Measurements from ENCODE around the gene SLCO4A1. TPM values are rescaled to one million over a fixed set of nuclear protein-coding genes. Genes with fewer than 3 reads are reported as not detected.

SLCO4A1 gene
- total and polyA plus RNA-seq, 2 donors (not counting 3 experiments of a cell fraction or from before 2014, with no cell fraction given): 1.4 to 4.1 TPM

DNA sequence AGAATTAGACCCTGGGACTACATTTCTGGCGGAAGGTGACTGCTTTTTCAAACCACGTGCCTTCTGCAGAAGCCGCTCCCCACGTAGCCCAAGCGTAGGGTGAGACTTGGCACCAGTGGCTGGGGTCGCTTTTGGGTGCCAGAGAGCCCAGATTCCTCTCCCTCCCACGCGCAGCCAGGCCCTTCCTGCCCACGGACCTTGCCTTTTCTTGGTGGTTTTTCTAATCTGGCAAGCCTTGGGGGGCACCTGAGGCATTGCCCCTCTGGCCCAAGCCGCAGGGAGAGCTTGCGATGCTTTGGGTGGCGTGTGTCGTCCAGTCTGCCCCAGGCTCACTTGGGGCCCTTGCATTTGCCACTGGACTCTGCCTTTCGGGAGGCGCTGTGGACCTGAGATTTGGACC is 3.3 kb downstream of the SLCO4A1 start:
- Histone ChIP-seq H3K9me1 (replicated peaks; ENCODE audit: control insufficient read depth, extremely low read depth, insufficient read depth, low read length) (no peaks in the 10 kb centered on the region), H3K79me2 (ENCODE audit: control insufficient read depth, insufficient read depth, low read length) (no peaks in the 10 kb centered on the region), H3K9ac (replicated peaks; ENCODE audit: extremely low read depth, insufficient read depth, low read length) (no peak overlapping the region), H3K9me3 (replicated peaks; ENCODE audit: control insufficient read depth, insufficient read depth, low read length) (no peaks in the 10 kb centered on the region), H3K4me1 (ENCODE audit: control insufficient read depth, extremely low read depth, insufficient read depth, low read length) (peaks cover 4% of the 10 kb centered on the region), H2AFZ (ENCODE audit: low read depth, low read length) (no peak overlapping the region), H4K20me1 (replicated peaks; ENCODE audit: control insufficient read depth, extremely low read depth, insufficient read depth, low read length) (no peaks in the 10 kb centered on the region), H3K27ac (ENCODE audit: insufficient read depth, low read depth, low read length) (no peak overlapping the region), H3K4me3 (replicated peaks in 1 of 3; ENCODE audit: insufficient read depth in 1 of 3, low read depth in 1 of 3, low read length in 3 of 3) (no peak overlapping the region), H3K27me3 (ENCODE audit: control insufficient read depth in 2 of 2, insufficient read depth in 2 of 2, low read length in 2 of 2) (no peaks in the 10 kb centered on the region), H3K36me3 (ENCODE audit: control insufficient read depth in 2 of 2, extremely low read depth in 1 of 2, insufficient read depth in 2 of 2, low read length in 2 of 2) (no peaks in the 10 kb centered on the region), H3K4me2 (ENCODE audit: insufficient read depth, low read length) (no peak overlapping the region)
- no peak for DNase-seq (ENCODE audit: low read depth, low spot score)
- POLR2A ChIA-PET: no interaction called here
- CTCF ChIA-PET: no interaction called here
- BruUV-seq (replicated peaks): no TSS peak
- TF ChIP-seq POLR2A (IDR thresholded peaks at IDR 0.05; ENCODE audit: low read depth, low read length) (no peak), JUN (IDR thresholded peaks at IDR 0.05; ENCODE audit: borderline replicate concordance, insufficient read depth, insufficient read length, low read depth) (no peak), GATA2 (IDR thresholded peaks at IDR 0.05; ENCODE audit: insufficient read depth, insufficient read length, low read depth, low read length) (no peak), FOS (IDR thresholded peaks at IDR 0.05; ENCODE audit: borderline replicate concordance, insufficient read depth, low read length) (no peak), EZH2 (IDR thresholded peaks at IDR 0.05; ENCODE audit: borderline replicate concordance, low read depth, low read length, severe bottlenecking) (no peak), POLR2AphosphoS5 (IDR thresholded peaks at IDR 0.05; ENCODE audit: insufficient read depth, low read depth, low read length) (no peak), MYC (IDR thresholded peaks at IDR 0.05; ENCODE audit: low read depth, low read length) (no peak)
- TF ChIP-seq, protein P1, sequence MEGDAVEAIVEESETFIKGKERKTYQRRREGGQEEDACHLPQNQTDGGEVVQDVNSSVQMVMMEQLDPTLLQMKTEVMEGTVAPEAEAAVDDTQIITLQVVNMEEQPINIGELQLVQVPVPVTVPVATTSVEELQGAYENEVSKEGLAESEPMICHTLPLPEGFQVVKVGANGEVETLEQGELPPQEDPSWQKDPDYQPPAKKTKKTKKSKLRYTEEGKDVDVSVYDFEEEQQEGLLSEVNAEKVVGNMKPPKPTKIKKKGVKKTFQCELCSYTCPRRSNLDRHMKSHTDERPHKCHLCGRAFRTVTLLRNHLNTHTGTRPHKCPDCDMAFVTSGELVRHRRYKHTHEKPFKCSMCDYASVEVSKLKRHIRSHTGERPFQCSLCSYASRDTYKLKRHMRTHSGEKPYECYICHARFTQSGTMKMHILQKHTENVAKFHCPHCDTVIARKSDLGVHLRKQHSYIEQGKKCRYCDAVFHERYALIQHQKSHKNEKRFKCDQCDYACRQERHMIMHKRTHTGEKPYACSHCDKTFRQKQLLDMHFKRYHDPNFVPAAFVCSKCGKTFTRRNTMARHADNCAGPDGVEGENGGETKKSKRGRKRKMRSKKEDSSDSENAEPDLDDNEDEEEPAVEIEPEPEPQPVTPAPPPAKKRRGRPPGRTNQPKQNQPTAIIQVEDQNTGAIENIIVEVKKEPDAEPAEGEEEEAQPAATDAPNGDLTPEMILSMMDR (IDR thresholded peaks at IDR 0.05; ENCODE audit: extremely low read depth in 1 of 2, insufficient read depth in 1 of 2, low read depth in 1 of 2, low read length in 2 of 2): no peak
- TF ChIP-seq, protein P2, sequence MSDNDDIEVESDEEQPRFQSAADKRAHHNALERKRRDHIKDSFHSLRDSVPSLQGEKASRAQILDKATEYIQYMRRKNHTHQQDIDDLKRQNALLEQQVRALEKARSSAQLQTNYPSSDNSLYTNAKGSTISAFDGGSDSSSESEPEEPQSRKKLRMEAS (IDR thresholded peaks at IDR 0.05; ENCODE audit: insufficient read depth, insufficient read length): no peak
- dilution Hi-C loops (cut with MboI; ENCODE audit: extremely low pct_ligation_motif_present, low sequenced_read_pairs): no loop called here
- intact Hi-C loops (cut with micrococcal nuclease): no loop called here
- no peak for FAIRE-seq
